Left lung (tissue), 14 donors: ENCODE results near the gene GRAPL. TPM values are rescaled to one million over a fixed set of nuclear protein-coding genes. Genes with fewer than 3 reads are reported as not detected.
"Not testable (repeated sequence)": the region's sequence is repeated elsewhere in the genome, so short reads cannot be mapped to it uniquely, and the experiment has no call there.

ENCODE experiments used
- ATAC-seq: fragments of 200-7000 bp; cut with Tn5 transposase; one replicate; pipeline ENCODE4 v1.9.1; 2020; ENCODE audit warnings: moderate library complexity
- DNase-seq, 4 donors: peaks; one replicate each; pipeline ENCODE4 v3.0.0-alpha.2; 2013 to 2020
- H3K27ac ChIP-seq, 2 donors: fragments of 200-600 bp; sonication (generic) in 1 of 2; one replicate each; pipeline versions ENCODE4 v1.5.0 to v1.8.0; 2020 to 2021
- H3K27me3 ChIP-seq, 2 donors: fragments of 200-600 bp; sonication (generic) in 1 of 2; one replicate each; pipeline versions ENCODE4 v1.5.0 to v1.8.0; 2020 to 2021
- H3K36me3 ChIP-seq, 2 donors: fragments of 200-600 bp; sonication (generic) in 1 of 2; one replicate each; pipeline versions ENCODE4 v1.5.0 to v1.8.0; 2020 to 2021
- H3K4me1 ChIP-seq, 2 donors: fragments of 200-600 bp; one replicate each; pipeline ENCODE4 v1.8.0; 2021
- H3K4me3 ChIP-seq, 2 donors: fragments of 200-600 bp; sonication (generic) in 1 of 2; one replicate each; pipeline versions ENCODE4 v1.5.0 to v1.8.0; 2020 to 2021; ENCODE audit warnings: mild to moderate bottlenecking in 1 of 2
- H3K9me3 ChIP-seq, 2 donors: fragments of 200-600 bp; sonication (generic) in 1 of 2; one replicate each; pipeline versions ENCODE4 v1.5.0 to v1.8.0; 2020 to 2021
- intact Hi-C, 2 donors: fragments of 100-400 bp; cut with DNase I; formaldehyde crosslinking; loops; one replicate each; pipeline versions ENCODE4 v1.11.2 to v1.14.2; 2022
- long read RNA-seq, 12 donors: library from polyadenylated mRNA in 2 of 12; unstranded in 2 of 12; transcript quantifications; one replicate each; pipeline ENCODE4 v2.0.0 and lab custom pipeline, GENCODE V29; 2019 to 2026
- polyA plus RNA-seq, 6 donors: library from polyadenylated mRNA; unstranded; fragments of 120-200 nt; gene quantifications; one replicate each; pipeline ENCODE4 v1.2.1, GENCODE V29; 2013; ENCODE audit not compliant: insufficient read length in 6 of 6
- total RNA-seq, 2 donors: library from RNA; stranded (reverse); fragmentation: NEBNext Ultra II Directional; extraction: Animal tissue kit (Norgen Biotek cat#: 25700); gene quantifications; one replicate each; pipeline ENCODE4 v1.2.1, GENCODE V29; 2021
- donor health status: DM: no; HTN: yes; CAD: no.
- donor health status: DM: no; HTN: no; CAD: no.

GRAPL gene
- total RNA-seq (1 to 10 TPM; 4.8 to 6.9 TPM), polyA plus RNA-seq (10 to 100 TPM in 5 of 6 donors, 1 to 10 TPM in 1; 8.4 to 18.5 (median 11.3) TPM)
- long read RNA-seq, donor 1, partial matches to known transcripts: 6 of 7 reads
- long read RNA-seq, donor 1, other reads (novel, unspliced or antisense): 0 of 7 reads
- long read RNA-seq, donor 2, partial matches to known transcripts: 0 of 8 reads
- long read RNA-seq, donor 2, other reads (novel, unspliced or antisense): 8 of 8 reads
- long read RNA-seq, donor 3, partial matches to known transcripts: 0 of 1 reads
- long read RNA-seq, donor 3, other reads (novel, unspliced or antisense): 0 of 1 reads
- long read RNA-seq, donor 4: 0 reads
- long read RNA-seq, donor 5: 0 reads
- long read RNA-seq, donor 6: 0 reads
- long read RNA-seq, donor 7, partial matches to known transcripts: 0 of 1 reads
- long read RNA-seq, donor 7, other reads (novel, unspliced or antisense): 0 of 1 reads
- long read RNA-seq, donor 8, partial matches to known transcripts: 0 of 2 reads
- long read RNA-seq, donor 8, other reads (novel, unspliced or antisense): 0 of 2 reads
- long read RNA-seq, donor 9: 0 reads
- long read RNA-seq, donor 10, partial matches to known transcripts: 0 of 2 reads
- long read RNA-seq, donor 10, other reads (novel, unspliced or antisense): 1 of 2 reads
- long read RNA-seq, donor 11: 0 reads
- long read RNA-seq, donor 12, partial matches to known transcripts: 0 of 1 reads
- long read RNA-seq, donor 12, other reads (novel, unspliced or antisense): 0 of 1 reads

DNA sequence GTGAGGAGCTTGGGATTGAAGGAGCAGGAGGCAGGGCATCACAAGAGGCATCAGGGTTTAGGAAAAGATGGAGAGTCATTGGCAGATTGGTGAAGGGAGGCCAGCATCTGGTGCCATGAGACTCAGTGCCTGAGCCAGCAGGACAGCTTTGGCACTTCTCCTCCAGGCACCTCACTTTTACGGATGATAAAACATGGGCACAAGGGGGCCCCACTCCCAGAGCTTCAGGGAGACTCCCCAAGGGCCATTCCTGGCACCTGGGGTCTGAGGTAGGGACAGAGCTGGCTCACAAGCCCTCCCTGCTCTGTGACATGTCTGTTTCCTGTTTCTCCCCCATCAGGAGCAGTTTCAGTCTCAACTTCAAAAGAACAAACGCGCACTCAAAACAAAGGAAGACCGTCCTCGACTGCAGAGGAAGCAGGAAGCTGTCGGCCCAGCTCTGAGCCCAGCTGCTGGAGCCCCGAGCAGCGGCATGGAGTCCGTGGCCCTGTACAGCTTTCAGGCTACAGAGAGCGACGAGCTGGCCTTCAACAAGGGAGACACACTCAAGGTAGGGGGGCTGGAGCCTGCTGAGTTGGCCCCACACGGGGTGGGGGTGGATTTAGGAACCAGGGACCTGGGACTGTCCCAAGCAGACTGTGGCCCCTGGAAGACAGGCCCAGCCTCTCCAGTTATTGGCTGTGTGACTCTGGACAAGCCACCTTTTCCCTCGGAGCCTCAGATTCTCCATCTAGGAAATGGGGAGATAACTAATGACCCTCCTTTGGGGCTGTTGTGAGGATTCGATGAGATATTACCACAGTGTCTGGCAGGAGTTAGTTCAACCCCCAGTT lies at the start of gene GRAPL:
Gene GRAPL, plus strand, starts transcription at position 442 of the 833 bp plus-strand sequence. Its CDS starts 31 bp downstream, at position 473.
- peak; percentile 47 for ATAC-seq
- H3K27me3 ChIP-seq, H3K36me3 ChIP-seq, intact Hi-C loops, H3K4me3 ChIP-seq, DNase-seq, H3K4me1 ChIP-seq, H3K9me3 ChIP-seq, H3K27ac ChIP-seq: not testable (repeated sequence)

DNA sequence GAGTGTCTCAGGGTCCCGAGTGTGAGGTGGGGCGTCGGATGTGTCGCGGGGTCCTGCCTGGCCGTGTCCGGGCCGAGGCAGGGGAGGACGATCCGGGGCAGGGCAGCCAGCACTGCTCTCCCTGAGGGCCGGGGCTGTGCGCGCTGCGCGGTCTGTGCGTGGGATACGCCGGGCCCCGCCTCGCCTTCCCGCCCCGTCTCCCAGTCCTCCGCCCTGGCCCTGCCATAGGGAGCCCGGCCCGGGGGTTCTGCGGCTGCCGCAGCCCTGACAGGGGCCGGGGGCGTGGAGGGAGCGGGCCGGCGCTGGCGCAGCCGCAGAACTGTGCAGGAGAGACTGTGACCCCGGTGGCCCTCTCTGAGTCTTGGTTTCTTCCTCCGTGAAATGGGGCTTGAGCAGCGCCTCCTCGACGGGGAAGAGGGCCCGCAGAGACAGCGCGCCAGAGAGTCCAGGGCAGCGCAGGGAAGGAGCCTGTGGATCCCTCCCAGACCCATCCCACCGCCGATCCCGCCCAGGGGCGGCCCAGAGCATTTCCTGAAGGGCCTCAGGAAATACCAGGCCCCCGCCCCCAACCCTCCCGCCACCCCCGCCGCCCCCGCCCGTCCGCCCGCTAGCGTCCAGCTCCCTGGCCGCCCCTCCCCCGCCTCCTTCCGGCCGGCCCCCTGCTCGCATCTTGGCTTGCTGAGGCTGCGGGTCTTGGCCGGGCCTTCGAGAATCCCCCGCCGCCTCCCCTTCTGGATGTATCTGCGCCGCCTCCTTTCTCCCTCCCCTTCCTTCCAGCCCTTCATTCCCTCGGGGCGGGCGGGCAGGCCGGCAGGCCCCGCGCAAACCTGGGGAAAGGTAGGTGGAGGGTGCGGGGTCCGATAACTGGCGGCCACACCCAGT lies 38.3 kb upstream of the GRAPL start:
- H3K9me3 ChIP-seq, H3K36me3 ChIP-seq, H3K27ac ChIP-seq, H3K4me3 ChIP-seq, intact Hi-C loops, H3K27me3 ChIP-seq, H3K4me1 ChIP-seq: not testable (repeated sequence)
- ATAC-seq (peak; percentile 93), DNase-seq (peak in 1 of 4 donors; percentile 26)

DNA sequence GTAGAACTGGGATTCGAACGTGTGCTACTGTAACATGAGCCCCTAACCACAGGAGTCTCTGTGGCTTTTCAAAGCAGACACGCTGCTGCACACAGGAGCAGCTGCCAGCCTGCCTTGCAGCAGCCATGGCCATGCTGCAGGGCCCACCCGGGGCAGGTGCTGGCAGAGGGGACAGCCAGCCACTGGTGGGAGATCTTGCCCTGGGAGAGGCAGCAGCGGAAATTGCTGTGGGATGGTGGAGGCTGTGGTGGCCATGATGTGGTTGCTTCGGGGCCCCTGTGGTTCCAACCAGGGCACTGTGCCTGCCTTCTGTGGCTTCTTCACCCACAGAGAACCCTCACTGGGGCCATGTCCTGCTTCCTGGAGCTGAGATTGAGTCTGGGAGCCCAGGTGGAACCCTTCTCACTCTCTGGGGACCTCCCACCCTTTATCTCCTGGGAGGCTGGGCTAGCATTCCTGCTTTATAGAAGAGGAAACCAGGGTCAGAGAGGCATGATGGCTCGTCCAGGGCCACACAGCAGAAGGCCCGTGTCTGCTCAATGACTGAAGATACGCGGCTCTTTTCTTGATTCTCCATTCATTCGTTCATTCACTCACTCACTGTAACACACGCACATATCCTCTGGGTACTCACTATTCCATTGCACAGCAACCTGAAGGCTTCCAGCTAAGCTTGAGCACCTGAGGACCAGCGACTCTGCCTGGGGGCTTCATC lies 37.2 kb upstream of the GRAPL start:
- intact Hi-C loops, H3K4me1 ChIP-seq, DNase-seq, H3K27me3 ChIP-seq, ATAC-seq, H3K27ac ChIP-seq, H3K9me3 ChIP-seq, H3K36me3 ChIP-seq, H3K4me3 ChIP-seq: not testable (repeated sequence)

DNA sequence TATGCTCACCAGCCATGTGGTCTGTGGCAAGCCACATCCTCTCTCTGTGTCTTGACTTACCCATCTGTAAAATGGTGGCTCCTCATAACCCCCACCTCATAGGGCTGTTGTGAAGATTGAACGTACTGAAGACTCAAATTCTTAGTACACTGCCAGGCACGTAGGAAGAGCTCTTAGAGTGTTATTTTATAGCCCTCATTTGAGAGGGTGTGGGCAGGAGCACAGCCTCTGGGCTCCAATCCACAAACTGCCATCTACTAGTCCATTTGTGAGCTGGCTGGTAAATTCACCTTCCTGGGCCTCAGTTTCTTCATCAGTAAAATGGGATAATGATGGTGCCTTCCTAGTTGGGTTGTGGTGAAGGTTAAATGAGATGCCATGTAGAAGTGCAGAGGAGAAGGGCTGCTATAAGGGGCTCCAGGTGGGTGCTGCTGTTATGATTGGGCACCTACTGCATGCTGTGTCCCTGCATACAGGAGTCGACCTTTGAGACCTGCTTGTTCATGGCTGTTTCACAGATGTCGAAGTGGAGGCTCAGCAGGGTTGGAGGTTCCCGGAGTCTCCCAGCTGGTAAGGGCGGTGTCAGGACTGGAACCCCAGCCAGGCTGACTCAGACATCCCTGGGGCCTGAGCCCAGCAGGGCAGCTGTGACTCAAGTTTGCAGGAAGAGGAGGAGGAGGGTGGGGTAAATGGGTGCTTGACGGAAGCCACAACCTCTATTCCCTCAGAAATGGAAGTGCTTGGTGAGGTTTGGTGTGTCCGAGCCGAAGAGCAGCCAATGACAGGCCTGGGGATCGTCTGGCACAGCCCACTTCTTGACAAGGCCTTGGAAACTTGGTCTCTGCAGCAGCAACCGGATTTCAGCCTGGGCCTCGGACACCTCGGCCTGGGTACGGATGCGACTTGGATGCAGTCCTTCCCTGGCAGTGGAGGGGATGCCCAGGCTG lies 34.4 kb upstream of the GRAPL start:
- H3K36me3 ChIP-seq, H3K4me1 ChIP-seq, H3K27me3 ChIP-seq, H3K27ac ChIP-seq, H3K4me3 ChIP-seq, H3K9me3 ChIP-seq, intact Hi-C loops: not testable (repeated sequence)
- ATAC-seq (peak; percentile 28), DNase-seq (peak in 1 of 4 donors; percentile 27)

DNA sequence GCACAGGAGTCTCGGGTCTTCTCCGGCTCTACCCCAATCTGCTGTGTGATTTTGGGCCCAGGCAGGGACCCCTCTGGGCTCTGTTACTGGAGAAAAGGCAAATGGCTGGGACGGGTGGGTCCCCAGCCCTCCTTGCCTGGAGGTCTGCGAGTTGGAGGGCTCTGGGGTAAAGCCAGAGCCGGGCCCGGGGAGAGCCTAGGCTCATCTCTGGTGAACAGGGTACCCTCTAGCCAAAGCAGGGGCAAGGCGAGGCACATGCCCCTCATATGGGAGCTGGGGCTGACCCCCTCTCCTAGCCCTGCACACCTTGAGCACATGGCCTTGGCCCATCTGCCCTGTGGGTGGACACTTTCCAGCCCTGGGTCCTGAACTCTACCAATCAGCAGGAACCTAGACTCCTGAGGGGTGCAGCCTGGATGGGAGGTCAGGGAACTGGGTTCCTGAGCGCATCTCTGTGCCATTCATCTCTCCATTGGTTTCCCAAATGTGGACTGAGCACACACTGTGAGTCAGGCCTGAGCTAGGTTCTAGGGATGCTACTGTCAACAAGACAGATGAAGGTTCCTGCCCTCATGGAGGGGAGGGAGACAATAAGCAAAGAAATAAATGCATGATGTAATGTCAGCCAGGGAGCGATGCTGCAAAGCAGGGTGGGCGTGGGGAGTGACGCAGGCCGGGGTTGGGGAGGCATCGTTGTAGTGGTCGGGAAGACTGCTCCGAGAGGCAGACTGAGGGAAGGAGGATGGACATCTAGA lies 33.5 kb upstream of the GRAPL start:
- H3K9me3 ChIP-seq, H3K4me1 ChIP-seq, ATAC-seq, DNase-seq, intact Hi-C loops, H3K36me3 ChIP-seq, H3K27ac ChIP-seq, H3K4me3 ChIP-seq, H3K27me3 ChIP-seq: not testable (repeated sequence)

DNA sequence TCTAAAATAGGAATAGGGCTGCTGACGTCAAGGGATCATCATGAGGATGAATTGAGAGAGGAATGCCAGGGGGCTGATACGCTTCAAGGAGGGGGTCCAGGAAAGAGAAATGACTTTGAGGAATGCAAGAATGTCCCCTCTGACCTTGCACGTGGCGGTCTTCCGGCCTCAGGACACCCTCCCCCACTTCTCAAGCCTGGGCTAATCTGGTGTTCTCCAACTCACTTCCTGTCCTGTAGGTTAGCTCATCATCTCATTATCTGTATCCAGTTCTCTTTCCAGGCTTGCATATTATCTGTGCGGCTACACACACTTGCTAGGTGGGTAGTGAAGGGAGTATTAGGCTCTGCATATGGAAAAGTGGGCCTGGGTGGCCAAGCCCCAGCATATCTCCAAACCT lies 18.9 kb upstream of the GRAPL start:
- H3K9me3 ChIP-seq, DNase-seq, H3K4me3 ChIP-seq, intact Hi-C loops, ATAC-seq, H3K27me3 ChIP-seq, H3K36me3 ChIP-seq, H3K27ac ChIP-seq, H3K4me1 ChIP-seq: not testable (repeated sequence)

DNA sequence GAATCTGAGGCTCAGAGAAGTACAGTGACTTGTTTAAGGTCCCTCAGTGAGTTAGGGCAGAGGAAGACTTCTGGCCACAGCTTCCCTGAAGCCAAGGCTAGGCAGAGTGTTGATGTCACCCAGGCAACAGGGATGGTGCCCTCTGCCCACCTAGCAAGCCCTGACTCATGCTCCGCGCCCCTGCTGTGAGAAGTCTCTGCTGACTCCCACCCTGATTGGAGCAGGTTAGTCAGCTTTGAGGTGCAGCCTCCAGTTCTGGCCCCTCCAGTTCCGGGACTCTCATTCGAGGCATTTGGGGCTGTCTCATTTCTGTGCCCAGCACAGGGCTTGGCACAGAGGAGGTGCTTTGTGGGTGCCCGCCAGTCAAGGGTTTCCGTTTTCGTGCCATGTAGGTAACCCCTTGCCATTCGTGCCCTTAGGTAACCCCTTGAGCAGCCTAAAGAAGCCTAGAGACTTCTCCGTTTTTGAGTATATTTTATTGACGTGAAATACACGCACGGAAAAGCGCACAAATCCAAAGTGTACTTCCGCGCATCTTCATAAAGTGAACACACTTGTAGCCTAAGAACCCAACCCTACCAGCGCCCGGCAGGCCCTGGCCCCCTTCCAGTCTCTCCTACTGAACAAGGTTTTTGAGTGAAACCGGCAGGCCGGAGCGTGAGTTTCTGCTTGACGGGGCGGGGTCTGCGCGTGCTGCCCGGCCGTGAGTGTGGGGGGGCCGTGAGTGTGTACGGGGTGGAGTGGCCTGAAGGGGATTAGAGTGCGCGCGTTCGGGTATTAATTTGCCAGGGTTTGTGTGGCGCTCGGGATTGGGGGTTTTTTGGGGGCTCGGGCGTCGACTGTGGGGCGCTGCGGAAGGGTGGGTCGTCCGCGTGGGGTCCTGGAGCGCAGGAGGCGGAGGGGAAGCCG lies 16.9 kb upstream of the GRAPL start:
- H3K9me3 ChIP-seq, H3K4me3 ChIP-seq, H3K36me3 ChIP-seq, intact Hi-C loops, H3K27ac ChIP-seq, H3K4me1 ChIP-seq, DNase-seq, H3K27me3 ChIP-seq: not testable (repeated sequence)
- peak; percentile 83 for ATAC-seq
